Activated CD8-positive, alpha-beta memory T cell treated with anti-CD3 and anti-CD28 coated beads for 24 hours (primary cell): ENCODE results near the gene TSSK6.
"Not testable (repeated sequence)": the region's sequence is repeated elsewhere in the genome, so short reads cannot be mapped to it uniquely, and the experiment has no call there.

Source experiments
- DNase-seq: peaks from one replicate; pipeline ENCODE4 v3.0.0-alpha.2; 2020

TSSK6 gene

GRCh38 chr19:19485998-19486290 is 29.4 kb downstream of the TSSK6 start:
- DNase-seq = no peak

- no peak for DNase-seq
Measured at GRCh38 chr19:19485161-19485997, 30.0 kb downstream of the TSSK6 start.

- DNase-seq = no peak
Measured at GRCh38 chr19:19482809-19483596, 32.3 kb downstream of the TSSK6 start.

- peak; percentile 60 for DNase-seq
Measured at GRCh38 chr19:19480688-19481087, 34.7 kb downstream of the TSSK6 start.

GRCh38 chr19:19477705-19478383 is 37.5 kb downstream of the TSSK6 start:
- no peak for DNase-seq

- no peak for DNase-seq
Measured at GRCh38 chr19:19475849-19476828, 39.2 kb downstream of the TSSK6 start.

GRCh38 chr19:19475015-19475765 is 40.2 kb downstream of the TSSK6 start:
- no peak for DNase-seq

GRCh38 chr19:19472106-19472505 is 43.2 kb downstream of the TSSK6 start:
- DNase-seq = not testable (repeated sequence)

GRCh38 chr19:19471682-19472081 is 43.7 kb downstream of the TSSK6 start:
- DNase-seq = no peak

- DNase-seq = no peak
Measured at GRCh38 chr19:19470579-19470978, 44.8 kb downstream of the TSSK6 start.

GRCh38 chr19:19468424-19469050 is 46.8 kb downstream of the TSSK6 start:
- DNase-seq = no peak

GRCh38 chr19:19466201-19466600 is 49.1 kb downstream of the TSSK6 start:
- no peak for DNase-seq

- DNase-seq = no peak
Measured at GRCh38 chr19:19465436-19466070, 49.8 kb downstream of the TSSK6 start.

GRCh38 chr19:19464339-19465098 is 50.8 kb downstream of the TSSK6 start:
- DNase-seq = no peak
